Left ventricle myocardium superior (tissue), 1 donor: Measurements from ENCODE around the gene PARD3B. TPM values are rescaled to one million over a fixed set of nuclear protein-coding genes. Genes with fewer than 3 reads are reported as not detected.

Experiments used
- ATAC-seq: fragments of 200-7000 bp; cut with Tn5 transposase; one replicate; pipeline ENCODE4 v1.9.1; 2020; ENCODE audit warnings: mild to moderate bottlenecking, moderate library complexity
- DNase-seq: peaks from one replicate; pipeline ENCODE4 v3.0.0-alpha.2; 2020
- intact Hi-C: fragments of 100-400 bp; cut with micrococcal nuclease; formaldehyde crosslinking; loops from one replicate; pipeline ENCODE4 v1.11.0; 2022
- total RNA-seq: library from RNA; stranded (reverse); fragmentation: NEBNext Ultra II Directional; extraction: Animal tissue kit (Norgen Biotek cat#: 25700); gene quantifications from one replicate; pipeline ENCODE4 v1.2.1, GENCODE V29; 2021
- donor health status: DM: no; HTN: yes; CAD: no; lungs with severe emphysema.

Gene PARD3B
- total RNA-seq, 1 donor from 2014 or later: 6.5 TPM

DNA sequence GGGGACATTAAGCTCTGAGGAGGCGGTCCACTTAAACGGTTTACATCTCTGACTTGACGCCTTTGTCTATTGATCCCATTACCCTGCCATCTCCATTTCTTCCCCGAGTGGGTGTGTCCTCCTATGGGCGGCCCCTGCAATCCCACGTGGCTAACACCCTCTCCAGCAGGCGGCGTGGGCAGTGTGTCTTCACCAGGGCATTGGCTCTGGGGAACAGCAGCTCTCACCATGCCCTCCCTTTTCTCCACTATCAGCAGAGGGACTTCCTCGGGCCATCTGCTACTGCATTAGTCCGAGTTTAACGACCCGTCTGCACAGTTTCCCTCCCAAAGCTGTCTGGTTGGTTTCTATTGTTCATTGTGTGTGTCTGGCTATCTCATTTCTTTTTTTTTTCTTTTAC is 625.1 kb downstream of the PARD3B start:
- DNase-seq: no peak
- no peak for ATAC-seq
- intact Hi-C loops: no loop called here

DNA sequence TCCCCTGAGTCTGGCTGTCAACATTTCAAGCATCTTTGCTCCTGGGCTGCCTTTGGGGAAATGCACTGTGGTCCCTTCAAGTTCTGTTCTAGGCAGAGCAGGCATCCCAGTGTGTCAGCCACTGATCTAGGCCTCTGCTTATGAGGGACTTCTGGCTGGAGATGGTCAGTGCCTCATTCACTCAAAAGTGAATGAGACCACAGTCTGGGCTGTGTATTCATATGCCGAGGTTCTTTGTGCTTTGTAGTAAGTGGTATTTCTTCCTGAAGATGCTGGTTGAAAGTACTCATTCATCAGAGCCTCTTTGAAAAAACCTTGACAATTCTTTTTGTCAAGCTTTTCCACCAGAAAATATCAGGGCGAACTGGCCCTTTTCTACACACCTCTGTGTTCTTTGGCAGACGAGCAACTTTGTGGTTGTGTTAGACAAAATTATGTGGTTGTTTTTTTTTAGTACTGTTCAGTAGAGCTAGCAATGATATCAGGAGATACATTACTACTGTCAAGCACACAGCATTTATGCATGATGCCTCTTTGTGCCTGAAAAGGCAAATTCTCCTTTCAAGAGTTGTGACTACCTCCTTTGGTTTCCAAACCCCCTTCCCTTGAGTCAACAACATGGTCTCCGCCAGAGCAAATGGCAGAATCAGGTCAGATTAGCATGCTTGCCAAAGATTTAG is 626.1 kb downstream of the PARD3B start:
- ATAC-seq: no peak
- no peak for DNase-seq
- intact Hi-C loops: no loop called here

DNA sequence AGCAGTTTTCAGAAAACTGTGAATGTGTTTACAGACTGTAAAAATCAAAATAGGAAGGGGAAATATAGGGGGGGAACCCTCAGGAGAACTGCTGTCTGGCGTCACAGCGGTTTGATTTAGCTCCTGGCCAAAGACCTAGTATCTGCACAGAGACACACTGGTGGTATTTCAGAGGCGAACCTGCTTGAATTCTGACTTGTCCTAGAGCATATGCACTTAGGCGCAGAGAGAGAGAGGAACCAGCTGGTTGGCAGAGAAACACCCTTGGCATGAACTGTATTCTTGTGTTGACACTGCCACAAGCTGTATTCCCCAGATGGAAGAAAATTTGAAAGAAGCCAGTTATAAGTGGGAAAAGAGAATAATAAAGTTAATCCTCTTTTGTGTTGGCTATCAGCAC is 630.6 kb downstream of the PARD3B start:
- ATAC-seq: peak; percentile 65
- DNase-seq: no peak
- intact Hi-C loops: no loop called here

DNA sequence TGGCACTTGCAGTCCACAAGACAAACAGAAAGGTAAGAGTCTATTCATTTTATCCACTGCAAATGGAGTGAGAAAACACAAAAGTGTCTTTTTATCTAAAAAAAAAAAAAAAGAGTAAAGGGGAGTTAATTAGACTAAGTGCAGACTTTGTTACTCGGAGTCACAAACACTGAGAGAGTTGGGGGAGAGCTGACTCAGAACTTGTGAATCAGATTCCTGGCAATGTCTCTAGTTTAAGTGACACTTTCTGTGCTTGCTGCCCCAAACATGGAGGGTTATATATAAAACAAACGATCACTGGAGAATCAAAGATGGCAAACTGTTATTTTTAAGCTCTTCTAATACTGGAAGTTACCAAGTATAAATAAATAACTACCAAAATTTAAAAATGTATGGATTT is 631.3 kb downstream of the PARD3B start:
- DNase-seq: no peak
- no peak for ATAC-seq
- intact Hi-C loops: no loop called here

GRCh38 chr2:205177546-205177945 is 632.3 kb downstream of the PARD3B start:
- DNase-seq: no peak
- intact Hi-C loops: no loop called here
- ATAC-seq: peak; percentile 14

DNA sequence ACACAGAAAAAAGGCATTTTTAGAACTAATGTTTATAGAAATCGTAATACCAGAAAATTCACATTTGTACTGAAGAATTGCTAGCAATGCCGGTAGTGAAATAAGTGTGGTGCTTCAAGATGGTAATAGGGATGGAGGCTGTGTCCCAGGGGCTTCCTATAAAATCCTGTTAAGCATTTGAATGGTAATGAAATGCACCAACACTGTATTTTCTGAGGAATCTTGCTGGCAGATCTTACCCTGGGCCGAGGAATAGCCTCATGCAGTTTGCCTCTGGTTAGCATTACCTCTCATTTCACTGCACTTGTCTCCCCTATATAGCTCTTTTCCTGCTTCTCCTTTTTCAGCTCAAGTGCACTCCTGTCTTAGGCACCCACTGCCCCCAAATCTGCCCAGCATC is 635.5 kb downstream of the PARD3B start:
- ATAC-seq (no peak), DNase-seq (no peak)
- intact Hi-C loops: no loop called here

DNA sequence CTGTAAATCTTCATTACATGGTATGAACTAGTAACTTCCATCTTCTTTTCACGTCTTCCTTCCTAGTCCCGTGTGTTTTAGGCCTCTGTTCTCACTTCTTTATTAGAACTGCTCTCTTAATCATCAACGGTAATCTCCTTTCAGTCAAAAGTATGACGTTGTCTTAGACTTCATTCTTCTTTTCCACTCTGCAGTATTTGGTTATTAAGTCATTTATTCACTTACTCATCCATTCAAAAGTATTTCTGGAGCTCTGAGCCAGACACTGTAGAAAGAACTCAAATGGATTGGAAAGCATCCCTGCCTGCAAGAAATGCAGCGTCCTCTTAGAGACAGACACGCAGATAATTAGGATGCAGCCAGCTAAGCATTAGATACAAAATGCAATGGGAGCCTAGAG is 642.5 kb downstream of the PARD3B start:
- intact Hi-C loops: no loop called here
- ATAC-seq: peak; percentile 41
- DNase-seq: no peak

GRCh38 chr2:205188239-205189138 is 643.2 kb downstream of the PARD3B start:
- intact Hi-C loops: no loop called here
- peak; percentile 96 for ATAC-seq
- peak; percentile 67 for DNase-seq

GRCh38 chr2:205189301-205189700 is 644.0 kb downstream of the PARD3B start:
- ATAC-seq: no peak

GRCh38 chr2:205190528-205190927 is 645.3 kb downstream of the PARD3B start:
- DNase-seq: no peak
- intact Hi-C loops: no loop called here
- no peak for ATAC-seq

More at GRCh38 chr2:205189301-205189700, 644.0 kb downstream of the PARD3B start:
- intact Hi-C loops: no loop called here
- no peak for DNase-seq

DNA sequence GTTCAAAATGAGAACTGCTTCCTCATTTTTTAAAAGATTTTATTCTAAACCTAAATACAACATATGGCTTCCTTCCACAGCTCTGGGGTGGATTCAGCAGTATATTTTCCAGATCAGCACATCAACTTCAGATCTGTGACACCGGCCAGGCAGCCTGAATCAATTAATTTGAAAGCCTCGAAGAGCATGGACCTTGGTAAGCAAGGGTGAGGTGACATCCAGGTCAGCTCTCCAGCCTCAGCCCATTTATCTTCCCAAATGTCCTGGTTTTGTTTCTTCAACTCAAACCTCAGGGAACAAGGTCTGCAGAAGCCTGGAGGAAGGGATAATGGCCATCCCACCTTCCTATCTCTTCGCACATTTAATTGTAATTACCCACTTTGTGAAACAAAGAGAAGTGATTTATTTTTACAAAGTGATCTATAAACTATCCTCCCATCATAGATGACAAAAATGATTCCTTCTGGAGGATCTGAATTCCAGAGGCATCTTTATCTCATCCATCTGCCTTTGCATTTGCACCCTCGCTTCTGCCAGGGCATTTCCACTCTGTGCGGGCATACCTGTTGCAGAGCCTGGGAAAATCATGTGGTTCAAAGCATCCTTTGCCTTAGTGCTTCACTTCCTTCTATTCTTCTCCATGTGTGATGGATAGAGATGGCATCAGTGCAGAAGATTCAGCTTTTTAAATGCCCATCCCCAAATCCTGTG is 648.0 kb downstream of the PARD3B start:
- DNase-seq (no peak), ATAC-seq (no peak)
- intact Hi-C loops: no loop called here

GRCh38 chr2:205193836-205194228 is 648.6 kb downstream of the PARD3B start:
- intact Hi-C loops: no loop called here
- DNase-seq: no peak
- no peak for ATAC-seq

DNA sequence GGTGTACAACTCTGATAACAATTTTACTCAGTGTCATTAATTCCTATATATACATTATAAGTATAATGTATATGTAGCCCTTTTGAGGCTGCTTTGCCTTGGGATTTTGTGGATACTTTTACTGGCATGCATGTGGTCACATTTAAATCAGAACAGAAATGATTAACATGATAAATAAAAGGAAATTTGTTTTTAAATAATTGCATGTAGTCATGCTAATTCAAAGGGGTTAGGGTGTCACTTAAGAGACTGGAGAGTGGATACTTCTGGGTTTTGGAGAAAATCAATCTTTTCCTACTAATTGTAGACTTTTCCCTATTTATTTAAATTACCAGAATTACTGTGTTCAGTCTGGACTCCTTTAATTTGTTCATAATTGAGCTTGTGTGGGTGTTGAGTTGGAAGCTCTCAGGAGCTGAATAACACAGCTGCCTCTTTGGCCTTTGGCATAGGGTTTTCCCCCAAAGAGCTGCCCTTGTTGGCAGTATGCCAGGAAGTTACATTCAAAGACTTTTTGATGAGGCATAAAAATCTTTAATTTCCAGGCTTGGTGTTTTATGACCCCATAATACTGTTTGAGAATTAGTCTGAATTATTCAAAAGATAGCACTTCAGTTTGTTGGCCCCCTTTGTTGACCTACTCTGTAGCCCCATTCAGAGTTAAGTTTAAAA is 652.3 kb downstream of the PARD3B start:
- ATAC-seq (peak; percentile 51), DNase-seq (no peak)
- intact Hi-C loops: no loop called here

DNA sequence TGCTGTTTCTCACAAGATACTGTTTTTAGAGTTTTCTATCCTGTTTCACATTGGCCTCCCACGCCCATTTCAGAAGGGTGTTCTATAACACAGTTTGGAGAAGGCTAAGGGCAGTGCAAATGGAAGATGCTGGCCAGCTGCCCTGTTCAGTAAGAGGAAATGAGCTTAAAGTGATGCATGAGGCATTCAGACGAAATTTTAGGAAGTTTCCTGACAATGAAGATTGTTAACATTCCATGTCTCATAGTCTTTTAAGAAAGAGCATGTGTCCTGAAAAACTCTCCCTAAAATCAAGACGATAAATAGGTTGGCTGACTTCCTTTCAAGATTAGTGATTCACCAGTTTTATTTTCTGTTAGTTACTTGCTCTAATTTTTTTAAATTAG is 652.9 kb downstream of the PARD3B start:
- DNase-seq (peak; percentile 33), ATAC-seq (peak; percentile 78)
- intact Hi-C loops: no loop called here

GRCh38 chr2:205199165-205199850 is 654.0 kb downstream of the PARD3B start:
- no peak for DNase-seq
- intact Hi-C loops: no loop called here
- ATAC-seq: no peak

DNA sequence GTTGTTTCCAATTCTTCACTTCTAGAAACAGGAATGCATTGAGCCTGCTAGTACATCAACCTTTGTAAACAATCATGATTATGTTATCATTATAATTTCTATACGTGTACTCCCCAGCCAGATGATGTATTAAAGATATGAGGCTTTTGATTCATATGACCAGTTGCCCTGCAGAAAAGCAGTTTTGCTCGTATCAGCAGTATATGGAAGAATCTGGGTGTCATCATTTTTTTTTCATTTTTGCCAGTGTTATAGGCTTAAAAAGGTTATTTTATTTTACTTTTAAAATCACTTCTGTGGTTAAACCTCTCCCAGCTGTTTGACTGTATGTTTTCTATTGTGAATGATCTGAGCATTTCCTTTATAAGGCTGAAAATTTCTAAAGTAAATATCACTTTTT is 665.2 kb downstream of the PARD3B start:
- ATAC-seq (no peak), DNase-seq (no peak)
- intact Hi-C loops: no loop called here

DNA sequence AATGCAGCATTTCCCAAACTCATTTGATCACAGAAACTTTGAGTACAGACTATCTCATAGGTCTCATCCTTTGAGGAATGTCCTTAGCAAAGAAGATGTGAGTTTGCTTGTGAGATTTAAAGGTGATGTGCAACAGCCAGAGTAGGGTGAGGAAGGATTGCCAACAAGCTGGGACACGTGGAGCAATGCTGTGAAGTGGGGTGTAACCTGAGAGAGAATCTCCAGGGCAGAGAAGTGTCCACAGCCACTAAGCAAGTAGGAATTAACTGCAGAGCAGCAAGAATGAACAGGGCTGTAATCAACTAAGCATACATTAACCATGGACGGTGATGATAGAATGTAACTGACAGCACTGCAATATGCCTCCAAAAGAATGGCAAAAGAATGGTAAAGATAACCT is 667.1 kb downstream of the PARD3B start:
- ATAC-seq: no peak

GRCh38 chr2:205216092-205216491 is 670.8 kb downstream of the PARD3B start:
- intact Hi-C loops: no loop called here
- DNase-seq (no peak), ATAC-seq (no peak)

More for the DNA sequence above, 667.1 kb downstream of the PARD3B start:
- DNase-seq: no peak
- intact Hi-C loops: no loop called here

- ATAC-seq (peak; percentile 30), DNase-seq (no peak)
- intact Hi-C loops: no loop called here
These were observed 671.3 kb downstream of the PARD3B start for GRCh38 chr2:205216580-205216979.
